SK-N-SH treated with all-trans-retinoic acid at 6 μM for 48 hours (cell line): ENCODE results near the gene PTPRN.

ENCODE experiments used
- GLIS3 ChIP-seq: fragments of 250-450 bp; sonication (Bioruptor Pico); IDR thresholded peaks from 2 replicates; pipeline ENCODE4 v1.5.0; 2020; ENCODE audit warnings: mild to moderate bottlenecking, moderate library complexity
- ISL1 ChIP-seq: fragments of 250-450 bp; sonication (Bioruptor Pico); IDR thresholded peaks from 2 replicates; pipeline ENCODE4 v2.1.2; 2022; ENCODE audit warnings: mild to moderate bottlenecking, moderate library complexity
- OSR1 ChIP-seq: fragments of 250-450 bp; sonication (Bioruptor Pico); IDR thresholded peaks from 2 replicates; pipeline ENCODE4 v1.8.0; 2022; ENCODE audit warnings: moderate library complexity, mild to moderate bottlenecking, inconsistent platforms
- POU6F1 ChIP-seq: fragments of 250-450 bp; sonication (Bioruptor Pico); IDR thresholded peaks from 2 replicates; pipeline ENCODE4 v1.8.0; 2021; ENCODE audit warnings: low read depth, mild to moderate bottlenecking, moderate library complexity, borderline replicate concordance
- RARB ChIP-seq: fragments of 250-450 bp; sonication (Bioruptor Pico); IDR thresholded peaks from 2 replicates; pipeline ENCODE4 v1.8.0; 2021; ENCODE audit warnings: mild to moderate bottlenecking, moderate library complexity
- SNAI2 ChIP-seq: fragments of 250-450 bp; sonication (Bioruptor Pico); IDR thresholded peaks from 2 replicates; pipeline ENCODE4 v1.5.0; 2020; ENCODE audit warnings: mild to moderate bottlenecking, moderate library complexity
- ZFP3 ChIP-seq: fragments of 250-450 bp; sonication (Bioruptor Pico); IDR thresholded peaks from 2 replicates; pipeline ENCODE4 v1.5.0; 2020; ENCODE audit warnings: mild to moderate bottlenecking, moderate library complexity
- ZFP30 ChIP-seq: fragments of 450-650 bp; formaldehyde crosslinking; IDR thresholded peaks from 2 replicates; pipeline ENCODE4 v1.5.0; 2022; ENCODE audit warnings: mild to moderate bottlenecking, moderate library complexity
- ZNF565 ChIP-seq: fragments of 450-650 bp; formaldehyde crosslinking; conservative IDR thresholded peaks from 2 replicates; pipeline ENCODE4 v1.5.0; 2020; ENCODE audit warnings: low read depth, mild to moderate bottlenecking, moderate library complexity
- TF ChIP-seq, protein P1 (sequence below): fragments of 250-450 bp; sonication (Bioruptor Pico); IDR thresholded peaks from 2 replicates; pipeline ENCODE4 v1.5.1; 2020; ENCODE audit warnings: low read depth, mild to moderate bottlenecking, moderate library complexity

- TF ChIP-seq ZFP3, result no peak
- no peak for TF ChIP-seq RARB (CRISPR knock-in tag)
- TF ChIP-seq ZNF565 (CRISPR knock-in tag), result no peak
- no peak for TF ChIP-seq ZFP30 (CRISPR knock-in tag)
- TF ChIP-seq GLIS3, result no peak
- TF ChIP-seq, protein P1, sequence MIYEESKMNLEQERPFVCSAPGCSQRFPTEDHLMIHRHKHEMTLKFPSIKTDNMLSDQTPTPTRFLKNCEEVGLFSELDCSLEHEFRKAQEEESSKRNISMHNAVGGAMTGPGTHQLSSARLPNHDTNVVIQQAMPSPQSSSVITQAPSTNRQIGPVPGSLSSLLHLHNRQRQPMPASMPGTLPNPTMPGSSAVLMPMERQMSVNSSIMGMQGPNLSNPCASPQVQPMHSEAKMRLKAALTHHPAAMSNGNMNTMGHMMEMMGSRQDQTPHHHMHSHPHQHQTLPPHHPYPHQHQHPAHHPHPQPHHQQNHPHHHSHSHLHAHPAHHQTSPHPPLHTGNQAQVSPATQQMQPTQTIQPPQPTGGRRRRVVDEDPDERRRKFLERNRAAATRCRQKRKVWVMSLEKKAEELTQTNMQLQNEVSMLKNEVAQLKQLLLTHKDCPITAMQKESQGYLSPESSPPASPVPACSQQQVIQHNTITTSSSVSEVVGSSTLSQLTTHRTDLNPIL (CRISPR knock-in tag), result no peak
- no peak for TF ChIP-seq SNAI2 (CRISPR knock-in tag)
- TF ChIP-seq ISL1 (CRISPR knock-in tag), result no peak
- TF ChIP-seq POU6F1, result no peak
- TF ChIP-seq OSR1 (CRISPR knock-in tag), result no peak
Measured at GRCh38 chr2:219272995-219273394, 36.2 kb downstream of the PTPRN start.
